NCI-H345 treated with DMSO at 0.1 percent for 48 hours (cell line): ENCODE data around the gene SYNC.
A peak's percentile ranks its signal among the peaks of the same experiment; 100 is the strongest.
"Not testable (repeated sequence)": the region's sequence is repeated elsewhere in the genome, so short reads cannot be mapped to it uniquely, and the experiment has no call there.

Experiments used
- DNase-seq: peaks from one replicate; lab custom pipeline; 2025; ENCODE audit not compliant: unreplicated experiment; lab: John Stamatoyannopoulos, UW

Gene SYNC

DNA sequence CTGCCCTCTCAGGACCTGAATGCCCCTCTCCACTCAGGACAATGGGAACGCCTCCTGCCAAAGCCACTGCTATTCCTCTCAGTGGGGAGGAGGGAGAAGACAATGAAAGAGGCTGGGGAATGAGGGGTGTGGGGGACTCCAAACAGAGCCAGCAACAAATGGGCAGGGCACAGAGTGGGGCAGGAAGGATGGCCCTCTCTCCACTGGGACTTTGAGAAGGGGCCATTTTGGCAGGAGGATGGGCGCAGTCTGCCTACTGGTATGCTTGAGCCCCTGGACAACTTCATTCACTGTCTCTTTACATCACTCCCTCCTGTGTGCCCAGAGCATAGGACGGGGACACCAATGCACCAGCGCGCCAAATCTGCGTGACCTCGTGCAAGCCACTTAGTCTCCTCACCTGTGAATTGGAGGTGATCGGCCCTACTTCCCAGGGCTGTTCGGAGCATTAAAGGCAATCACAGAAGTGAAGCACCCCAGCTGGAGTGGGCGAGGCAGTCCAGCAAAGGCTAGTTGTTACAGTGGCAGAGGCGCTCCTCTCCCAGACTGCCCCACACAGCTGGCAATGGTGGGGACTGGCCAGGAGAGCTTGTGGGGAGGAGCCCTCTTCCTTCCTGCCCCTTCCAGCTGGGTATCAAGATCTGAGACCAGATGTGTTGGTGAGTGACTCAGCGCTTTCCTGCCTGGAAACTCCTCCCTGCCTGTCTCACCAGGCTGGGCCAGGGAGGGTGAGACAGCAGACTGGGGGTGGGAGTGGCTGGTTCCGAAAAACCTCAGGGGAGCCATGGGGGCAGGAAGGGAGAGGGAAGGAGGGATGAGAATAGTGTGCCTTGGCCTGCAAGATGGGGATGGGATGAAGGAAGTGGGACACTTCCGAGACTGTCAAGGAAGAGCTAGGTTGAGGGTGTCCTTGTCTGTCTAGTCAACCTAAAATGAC lies 22.4 kb upstream of the SYNC start:
- DNase-seq, result no peak

- no peak for DNase-seq
These were observed 17.2 kb upstream of the SYNC start for GRCh38 chr1:32719681-32720275.

GRCh38 chr1:32718527-32718926 lies 16.0 kb upstream of the SYNC start:
- DNase-seq, result no peak

- no peak for DNase-seq
These were observed 15.5 kb upstream of the SYNC start for GRCh38 chr1:32718036-32718435.

GRCh38 chr1:32717503-32717902 lies 14.9 kb upstream of the SYNC start:
- no peak for DNase-seq

GRCh38 chr1:32716312-32717148 lies 14.0 kb upstream of the SYNC start:
- peak; percentile 87 for DNase-seq

GRCh38 chr1:32715901-32716311 lies 13.3 kb upstream of the SYNC start:
- no peak for DNase-seq

DNA sequence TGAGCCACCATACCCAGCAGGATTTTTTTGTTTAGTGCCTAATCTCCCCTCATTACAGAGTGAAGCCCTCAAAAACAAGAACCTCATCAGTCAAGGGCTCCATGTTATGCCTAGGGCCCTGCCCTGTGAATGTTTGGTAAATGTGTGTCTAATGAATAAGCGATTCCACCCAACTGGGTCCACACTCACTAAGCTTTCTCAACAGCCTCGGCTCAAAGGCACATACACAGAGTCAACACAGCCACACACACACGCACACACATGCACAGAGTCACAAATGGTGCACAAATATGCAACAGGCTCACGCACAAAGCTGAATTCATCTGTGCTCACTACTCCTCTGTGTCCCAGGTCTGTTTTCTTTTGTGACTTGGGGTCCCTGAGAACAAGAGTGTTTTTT lies 11.7 kb upstream of the SYNC start:
- no peak for DNase-seq

GRCh38 chr1:32713081-32713480 lies 10.5 kb upstream of the SYNC start:
- no peak for DNase-seq

DNA sequence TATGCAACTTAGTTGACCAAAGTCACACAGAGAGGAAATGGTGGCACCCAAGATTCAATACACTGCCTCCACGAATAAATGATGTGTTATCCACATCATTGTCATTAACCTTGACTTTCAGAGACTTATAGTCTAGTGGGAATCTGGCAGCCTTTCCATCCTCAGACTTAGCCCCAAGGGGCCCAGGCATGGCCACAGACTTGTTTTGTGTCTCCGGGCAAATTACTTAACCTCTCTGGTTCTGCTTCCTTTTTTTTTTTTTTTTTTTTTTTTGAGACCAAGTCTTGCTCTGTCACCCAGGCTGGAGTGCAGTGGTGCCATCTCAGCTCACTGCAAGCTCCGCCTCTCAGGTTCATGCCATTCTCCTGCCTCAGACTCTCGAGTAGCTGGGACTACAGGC lies 8.7 kb upstream of the SYNC start:
- not testable (repeated sequence) for DNase-seq

- no peak for DNase-seq
These were observed 6.9 kb upstream of the SYNC start for GRCh38 chr1:32709476-32709875.

DNA sequence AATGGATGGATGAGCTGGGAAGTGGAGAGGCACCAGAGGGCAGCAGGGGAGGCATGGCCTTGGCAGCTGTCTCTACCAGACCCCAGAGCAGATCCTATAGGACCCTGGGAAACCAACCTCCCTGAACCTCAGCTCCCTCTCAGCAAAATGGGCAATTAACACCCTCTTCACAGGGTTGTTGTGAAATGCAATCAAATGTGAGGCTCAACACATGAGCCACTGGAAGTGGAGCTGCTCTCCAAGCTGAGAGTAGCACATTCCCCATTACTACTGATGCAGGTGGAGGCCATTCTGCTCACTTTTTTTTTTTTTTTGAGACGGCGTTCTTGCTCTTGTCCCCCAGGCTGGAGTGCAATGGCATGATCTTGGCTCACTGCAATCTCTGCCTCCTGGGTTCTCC lies 6.5 kb upstream of the SYNC start:
- DNase-seq, result no peak

- no peak for DNase-seq
These were observed 3.9 kb upstream of the SYNC start for GRCh38 chr1:32706491-32706890.

DNA sequence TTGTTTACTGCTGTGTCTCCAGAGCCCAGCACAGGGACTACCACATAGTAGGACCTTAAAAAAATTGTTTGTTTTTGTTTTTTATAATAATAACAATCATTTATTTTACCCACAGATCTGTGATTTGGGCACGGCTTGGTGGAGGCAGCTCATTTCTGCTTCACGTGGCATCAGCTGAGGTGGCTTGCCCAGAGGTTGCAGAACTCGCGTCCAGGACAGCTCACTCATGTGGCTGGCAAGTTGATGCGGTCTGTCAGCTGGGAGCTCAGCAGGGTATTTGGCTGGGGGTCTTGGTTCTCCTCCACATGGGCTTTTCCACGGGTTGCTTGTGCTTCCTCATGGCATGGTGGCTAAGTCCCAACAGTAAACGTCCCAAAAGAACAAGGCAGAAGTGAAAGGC lies 2.9 kb upstream of the SYNC start:
- no peak for DNase-seq

GRCh38 chr1:32703479-32704291 lies 1.1 kb upstream of the SYNC start:
- DNase-seq, result no peak

DNA sequence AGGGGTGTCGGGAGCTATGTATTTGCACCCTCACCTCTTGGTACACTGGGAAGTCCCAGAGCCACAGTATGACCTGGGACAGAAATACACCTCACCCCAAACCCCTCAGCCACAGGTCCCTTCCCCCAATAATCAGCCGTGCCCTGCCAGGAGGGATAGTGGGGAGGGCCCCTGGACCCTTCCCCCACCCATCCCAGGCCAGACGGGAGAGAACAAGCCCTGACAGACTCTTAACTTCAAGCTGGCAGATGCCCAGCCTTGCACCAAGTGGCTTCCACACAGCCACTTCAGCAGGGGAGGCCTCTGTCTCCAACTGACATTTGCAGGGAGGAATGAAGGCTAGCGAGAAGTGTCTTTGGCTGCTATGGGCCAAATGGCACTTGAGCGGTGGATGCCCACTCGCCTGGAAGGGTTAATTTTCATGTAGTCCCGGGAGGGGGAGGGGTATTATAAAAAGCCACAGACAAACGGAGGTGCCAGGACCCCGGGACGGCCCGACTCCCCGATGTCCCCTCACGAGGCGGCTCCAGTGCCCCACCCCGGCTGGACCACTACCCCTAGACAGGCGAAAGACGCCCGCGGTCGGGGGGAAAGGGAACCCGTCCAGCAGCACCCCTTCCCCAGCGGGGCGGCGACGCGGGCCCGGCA lies 495 bp downstream of the SYNC start:
- DNase-seq, result no peak

- DNase-seq, result no peak
These were observed 1.1 kb downstream of the SYNC start for GRCh38 chr1:32701421-32701911.

GRCh38 chr1:32696996-32697395 lies 5.6 kb downstream of the SYNC start:
- DNase-seq, result not testable (repeated sequence)

GRCh38 chr1:32696041-32696440 lies 6.5 kb downstream of the SYNC start:
- no peak for DNase-seq
